HG03565 (cell line): ENCODE results near the gene HOXB2.

Experiments
- ATAC-seq: cut with Tn5 transposase; IDR thresholded peaks from one replicate; pipeline ENCODE4 v1.9.1; 2021; ENCODE audit warnings: mild to moderate bottlenecking, moderate library complexity; ENCODE audit not compliant: unreplicated experiment

The HOXB2 gene

DNA sequence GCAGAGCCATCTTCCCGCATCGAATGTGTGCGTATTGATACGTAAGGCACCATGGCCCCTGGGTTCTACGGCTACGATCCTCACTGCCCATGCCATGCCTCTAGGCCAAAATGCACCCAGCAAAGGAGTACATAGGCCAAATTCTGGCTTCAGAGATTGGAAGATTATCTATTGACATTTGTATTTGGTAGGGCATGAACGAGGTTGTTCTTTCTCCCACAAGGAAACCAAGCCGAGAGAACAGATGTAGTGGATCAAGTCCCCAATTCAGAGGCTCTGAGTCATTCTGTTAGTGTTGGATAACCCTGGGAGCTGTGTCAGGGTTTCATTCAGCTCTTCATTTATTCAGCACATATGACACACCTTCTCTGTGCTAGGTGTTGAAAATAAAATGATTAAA is 50.6 kb downstream of the HOXB2 start:
- ATAC-seq = no peak
